ENCODE results near the gene TARS1.
"Not testable (repeated sequence)": the region's sequence is repeated elsewhere in the genome, so short reads cannot be mapped to it uniquely, and the experiment has no call there.

The TARS1 gene

DNA sequence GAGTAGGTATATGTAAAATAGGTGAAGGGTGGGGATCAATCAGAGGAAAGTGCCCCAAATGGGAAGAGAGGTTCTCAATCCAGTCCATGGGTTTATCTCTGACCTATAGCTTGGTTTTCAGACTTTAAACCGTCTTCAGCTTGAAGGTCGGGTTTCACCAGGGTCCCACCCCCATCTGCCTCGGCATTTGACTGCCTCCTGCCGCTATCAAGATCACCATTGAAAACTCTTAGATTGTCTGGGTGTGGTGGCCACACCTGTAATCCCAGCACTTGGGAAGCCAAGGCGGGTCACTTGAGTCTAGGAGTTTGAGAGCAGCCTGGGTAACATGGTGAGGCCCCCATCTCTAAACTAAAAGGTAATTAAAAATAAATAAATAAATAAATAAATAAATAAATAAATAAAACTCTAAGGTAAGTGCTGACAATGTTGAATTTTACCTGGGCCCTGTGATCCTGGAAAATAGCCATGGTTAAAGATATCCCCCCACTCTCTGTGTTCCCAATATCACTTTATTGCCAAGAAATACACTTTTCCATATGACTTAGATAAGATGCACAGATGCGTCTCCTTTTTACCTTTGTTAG, 48.8 kb downstream of the TARS1 start:
- no peak for DNase-seq

- no peak for DNase-seq
These were observed 49.4 kb downstream of the TARS1 start for GRCh38 chr5:33490071-33490665.

GRCh38 chr5:33491941-33492340, 51.2 kb downstream of the TARS1 start:
- no peak for DNase-seq

GRCh38 chr5:33494466-33494865, 53.7 kb downstream of the TARS1 start:
- DNase-seq, result no peak

GRCh38 chr5:33501260-33501659, 60.5 kb downstream of the TARS1 start:
- no peak for DNase-seq

DNA sequence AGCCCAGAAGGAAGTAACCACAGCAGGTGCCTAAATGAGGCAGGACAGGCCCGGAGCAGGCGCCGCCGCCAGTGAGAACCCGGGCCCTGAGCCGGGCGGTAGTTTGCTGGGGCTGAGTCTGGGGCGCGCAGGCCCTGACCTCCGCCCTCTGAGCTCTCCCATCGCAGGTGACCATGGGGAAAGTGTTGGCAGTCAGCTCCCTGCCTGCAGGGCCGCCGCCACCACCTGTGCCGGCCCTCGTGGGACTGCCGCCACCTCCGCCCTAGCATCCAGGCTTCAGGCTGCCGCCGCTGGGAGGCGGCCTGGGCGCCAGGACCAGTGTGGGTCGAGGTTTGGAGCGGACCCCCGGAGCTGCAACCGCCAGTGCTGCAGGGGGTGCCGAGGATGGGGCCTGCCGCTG, 61.1 kb downstream of the TARS1 start:
- DNase-seq, result no peak

DNA sequence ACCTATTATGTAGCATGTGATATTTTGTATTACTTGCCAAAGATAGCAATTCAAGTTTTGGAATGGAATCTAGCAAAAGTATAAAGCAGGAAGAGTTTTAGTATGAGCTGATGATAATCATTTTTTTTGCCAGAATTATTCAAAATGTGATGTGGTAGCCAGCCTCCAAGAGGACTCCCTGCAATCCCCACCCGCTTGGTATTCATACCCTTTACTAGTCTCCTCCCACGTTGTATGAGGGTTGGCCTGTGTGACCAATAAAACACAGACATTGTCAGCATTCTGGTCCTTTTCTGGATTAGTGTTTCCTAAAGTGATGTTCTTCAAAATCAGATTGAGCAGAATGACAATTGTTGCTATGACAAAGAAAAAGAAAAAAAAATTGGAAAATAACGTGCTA, 63.8 kb downstream of the TARS1 start:
- no peak for DNase-seq

DNA sequence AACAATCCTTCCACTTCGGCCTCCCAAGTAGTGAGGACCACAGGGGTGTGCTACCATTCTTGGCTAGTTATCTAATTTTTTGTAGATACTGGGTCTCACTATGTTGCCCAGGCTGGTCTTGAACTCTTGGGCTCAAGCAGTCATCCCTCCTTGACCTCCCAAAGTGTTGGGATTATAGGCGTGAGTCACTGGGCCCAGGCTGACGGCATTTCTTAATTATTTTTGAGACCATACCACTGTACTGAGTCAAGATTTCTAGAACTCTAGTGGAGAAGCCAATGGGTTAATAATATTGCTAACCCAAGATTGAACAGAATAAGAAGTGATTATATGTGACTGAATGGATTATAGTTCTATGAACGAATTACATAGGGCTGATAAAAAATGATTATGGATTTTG, 66.7 kb downstream of the TARS1 start:
- DNase-seq, result no peak

DNA sequence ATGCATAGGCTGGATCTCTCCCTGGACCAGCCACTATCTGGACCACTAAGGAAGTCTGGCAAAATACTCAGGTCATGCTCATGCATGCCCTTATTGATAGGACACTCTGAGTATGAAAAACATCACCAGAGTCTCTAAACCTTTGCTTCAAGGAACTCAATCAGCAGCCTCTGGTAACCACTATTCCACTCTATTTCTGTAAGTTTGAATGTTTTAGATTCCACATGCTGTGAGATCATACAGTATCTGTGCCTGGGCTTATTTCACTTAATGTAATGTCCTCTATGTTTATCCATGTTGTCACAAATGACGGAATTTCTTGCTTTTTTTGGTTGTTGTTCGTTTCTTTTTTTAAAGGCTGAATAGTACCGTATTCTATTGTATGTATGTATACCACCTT, 68.3 kb downstream of the TARS1 start:
- no peak for DNase-seq

DNA sequence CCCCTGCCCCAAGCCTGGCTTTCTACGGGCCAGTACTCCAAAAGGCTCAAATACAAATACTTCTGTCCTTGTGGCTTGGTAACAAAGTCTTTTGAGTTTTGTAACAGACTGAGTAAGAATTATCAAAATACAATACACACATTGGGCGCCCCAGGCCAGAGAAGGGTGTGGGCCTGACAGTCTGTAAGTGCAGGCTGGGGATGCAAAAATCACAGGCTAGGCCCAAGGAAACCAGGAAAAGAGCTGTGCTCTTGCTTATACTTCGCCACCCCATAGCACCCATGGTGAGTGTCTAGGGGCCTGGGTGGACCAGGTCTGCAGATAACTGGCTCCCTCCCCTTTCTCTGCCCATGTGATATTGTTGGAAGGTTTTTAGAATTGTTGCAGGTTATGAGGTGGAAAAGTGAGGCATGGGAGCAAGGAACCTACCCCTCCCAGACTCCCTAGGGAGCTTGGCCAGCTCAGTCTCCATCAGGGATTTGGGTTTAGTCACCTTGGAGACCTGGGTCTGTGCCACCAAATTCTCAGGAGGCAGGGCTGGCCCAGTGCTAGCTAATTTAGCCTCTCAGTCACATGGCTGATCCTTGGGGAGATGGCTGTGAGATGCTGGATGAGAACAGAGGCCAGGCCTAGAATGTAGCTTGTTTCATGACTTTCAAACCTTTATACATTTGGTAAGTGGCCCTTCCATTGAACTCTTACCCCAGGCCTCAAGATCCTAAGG, 72.9 kb downstream of the TARS1 start:
- DNase-seq, result no peak

DNA sequence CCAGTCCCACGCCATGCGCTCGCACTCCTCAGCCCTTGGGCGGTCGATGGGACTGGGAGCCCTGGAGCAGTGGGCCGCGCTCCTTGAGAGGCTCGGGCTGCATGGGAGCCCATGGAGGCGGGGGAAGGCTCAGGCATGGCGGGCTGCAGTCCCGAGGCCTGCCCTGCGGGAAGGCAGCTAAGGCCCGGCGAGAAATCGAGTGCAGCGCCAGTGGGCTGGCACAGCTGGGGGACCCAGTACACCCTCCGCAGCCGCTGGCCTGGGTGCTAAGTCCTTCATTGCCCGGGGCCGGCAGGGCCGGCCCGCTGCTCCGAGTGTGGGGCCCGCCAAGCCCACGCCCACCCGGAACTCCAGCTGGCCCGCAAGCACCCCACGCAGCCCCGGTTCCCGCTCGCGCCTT, 74.6 kb downstream of the TARS1 start:
- DNase-seq, result not testable (repeated sequence)

GRCh38 chr5:33516421-33516820, 75.7 kb downstream of the TARS1 start:
- DNase-seq, result no peak

Data from right forelimb (tissue), 1 donor.